ENCODE results near the gene FAM72D.
"Not testable (repeated sequence)": the region's sequence is repeated elsewhere in the genome, so short reads cannot be mapped to it uniquely, and the experiment has no call there.

DNA sequence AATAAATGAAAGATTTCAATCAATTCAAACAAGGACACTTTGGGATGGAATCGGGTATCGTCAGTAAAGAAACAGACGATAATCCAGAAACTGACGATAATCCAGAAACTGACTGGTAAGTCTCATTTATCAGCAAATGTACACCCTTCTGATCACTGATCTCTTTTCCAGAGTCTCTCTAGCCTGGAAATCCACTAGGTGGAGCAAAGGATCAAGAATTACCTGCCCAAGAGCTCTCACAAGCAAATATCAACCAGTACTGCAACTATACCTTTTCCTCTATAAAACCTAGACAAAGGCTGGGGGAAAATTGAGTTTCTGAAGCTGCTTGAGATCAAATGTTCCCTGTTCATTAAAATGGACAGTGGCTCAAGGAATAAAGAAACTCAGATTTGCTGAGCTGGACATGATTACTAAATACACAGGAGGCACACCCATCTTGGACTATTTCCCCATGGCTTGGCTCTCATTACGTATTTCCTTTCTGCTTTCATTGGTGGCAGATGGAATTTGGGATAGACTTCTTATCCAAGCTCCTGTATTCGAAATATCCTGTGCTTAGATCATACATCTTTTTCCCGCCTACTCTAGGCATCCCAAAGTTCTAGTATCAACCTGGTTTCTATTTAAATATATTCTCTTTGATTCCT is 28.3 kb downstream of the FAM72D start:
- TF ChIP-seq, protein P1, sequence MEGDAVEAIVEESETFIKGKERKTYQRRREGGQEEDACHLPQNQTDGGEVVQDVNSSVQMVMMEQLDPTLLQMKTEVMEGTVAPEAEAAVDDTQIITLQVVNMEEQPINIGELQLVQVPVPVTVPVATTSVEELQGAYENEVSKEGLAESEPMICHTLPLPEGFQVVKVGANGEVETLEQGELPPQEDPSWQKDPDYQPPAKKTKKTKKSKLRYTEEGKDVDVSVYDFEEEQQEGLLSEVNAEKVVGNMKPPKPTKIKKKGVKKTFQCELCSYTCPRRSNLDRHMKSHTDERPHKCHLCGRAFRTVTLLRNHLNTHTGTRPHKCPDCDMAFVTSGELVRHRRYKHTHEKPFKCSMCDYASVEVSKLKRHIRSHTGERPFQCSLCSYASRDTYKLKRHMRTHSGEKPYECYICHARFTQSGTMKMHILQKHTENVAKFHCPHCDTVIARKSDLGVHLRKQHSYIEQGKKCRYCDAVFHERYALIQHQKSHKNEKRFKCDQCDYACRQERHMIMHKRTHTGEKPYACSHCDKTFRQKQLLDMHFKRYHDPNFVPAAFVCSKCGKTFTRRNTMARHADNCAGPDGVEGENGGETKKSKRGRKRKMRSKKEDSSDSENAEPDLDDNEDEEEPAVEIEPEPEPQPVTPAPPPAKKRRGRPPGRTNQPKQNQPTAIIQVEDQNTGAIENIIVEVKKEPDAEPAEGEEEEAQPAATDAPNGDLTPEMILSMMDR (IDR thresholded peaks at IDR 0.05), result not testable (repeated sequence)
- not testable (repeated sequence) for TF ChIP-seq EP300, POLR2A (IDR thresholded peaks at IDR 0.05)
